IPS DF 6.9 (cell line): Measurements from ENCODE around the gene MND1.

Experiments used
- DNase-seq: peaks from one replicate; pipeline ENCODE4 v3.0.0-alpha.2; 2013; ENCODE audit warnings: low read depth, low spot score
- H3K27ac ChIP-seq: one replicate; pipeline ENCODE4 v1.5.1; 2013; ENCODE audit warnings: low read length, control low read depth
- H3K27me3 ChIP-seq: 2 replicates; pipeline ENCODE4 v1.6.1; 2013; ENCODE audit warnings: mild to moderate bottlenecking, low read length; ENCODE audit not compliant: control insufficient read depth, insufficient read depth
- H3K36me3 ChIP-seq: 2 replicates; pipeline ENCODE4 v1.6.1; 2013; ENCODE audit warnings: low read length; ENCODE audit not compliant: control insufficient read depth, insufficient read depth
- H3K4me1 ChIP-seq: 2 replicates; pipeline ENCODE4 v1.6.1; 2013; ENCODE audit warnings: low read length; ENCODE audit not compliant: control insufficient read depth, insufficient read depth
- H3K4me3 ChIP-seq: 2 replicates; pipeline ENCODE4 v1.5.1; 2013; ENCODE audit warnings: mild to moderate bottlenecking, low read length
- H3K9me3 ChIP-seq: 2 replicates; pipeline ENCODE4 v1.6.1; 2013; ENCODE audit warnings: low read length, inconsistent platforms; ENCODE audit not compliant: control insufficient read depth, insufficient read depth
- WGBS: extraction: QIAGEN DNeasy Blood & Tissue Kit; methylation state at CpG from one replicate; pipeline ENCODE4 v1.1.7; 2013; ENCODE audit warnings: mixed read lengths, missing lambda C conversion rate; ENCODE audit not compliant: insufficient read length, insufficient coverage; 5-methylcytosine and 5-hydroxymethylcytosine counted together

Gene MND1

GRCh38 chr4:153326513-153326912, 18.0 kb upstream of the MND1 start:
- H3K4me1 ChIP-seq = no peaks in the 10 kb centered on the region
- DNase-seq = no peak
- H3K27ac ChIP-seq = no peak overlapping the region
- no peaks in the 10 kb centered on the region for H3K9me3 ChIP-seq
- no CpG with 5 or more reads among the region's 11 CpGs for WGBS
- no peaks in the 10 kb centered on the region for H3K27me3 ChIP-seq
- H3K4me3 ChIP-seq = no peak overlapping the region
- H3K36me3 ChIP-seq = no peaks in the 10 kb centered on the region

- no CpG with 5 or more reads among the region's 1 CpG for WGBS
- Histone ChIP-seq H3K4me1 (no peaks in the 10 kb centered on the region), H3K27me3 (no peaks in the 10 kb centered on the region), H3K27ac (no peak overlapping the region), H3K4me3 (no peak overlapping the region), H3K36me3 (no peaks in the 10 kb centered on the region; the same call in 1 of the 2 replicates), H3K9me3 (no peaks in the 10 kb centered on the region)
- DNase-seq = no peak
These were observed 17.2 kb upstream of the MND1 start for GRCh38 chr4:153327247-153327646.

- Histone ChIP-seq H3K27ac (no peak overlapping the region), H3K27me3 (no peaks in the 10 kb centered on the region), H3K36me3 (no peaks in the 10 kb centered on the region; the same call in 1 of the 2 replicates), H3K9me3 (no peaks in the 10 kb centered on the region), H3K4me1 (no peaks in the 10 kb centered on the region), H3K4me3 (no peak overlapping the region)
- WGBS = no CpG with 5 or more reads among the region's 2 CpGs
- no peak for DNase-seq
These were observed 11.6 kb upstream of the MND1 start for GRCh38 chr4:153332936-153333335.

- Histone ChIP-seq H3K27ac (no peak overlapping the region), H3K27me3 (no peaks in the 10 kb centered on the region), H3K4me3 (no peak overlapping the region), H3K4me1 (no peaks in the 10 kb centered on the region), H3K9me3 (no peaks in the 10 kb centered on the region), H3K36me3 (no peaks in the 10 kb centered on the region; the same call in 1 of the 2 replicates)
- no peak for DNase-seq
These were observed 10.6 kb upstream of the MND1 start for GRCh38 chr4:153333874-153334273.

GRCh38 chr4:153335665-153336064, 8.8 kb upstream of the MND1 start:
- no CpG with 5 or more reads among the region's 4 CpGs for WGBS
- no peaks in the 10 kb centered on the region for H3K4me1 ChIP-seq
- no peaks in the 10 kb centered on the region; the same call in 1 of the 2 replicates for H3K36me3 ChIP-seq
- H3K4me3 ChIP-seq = no peak overlapping the region
- no peak overlapping the region for H3K27ac ChIP-seq
- no peak for DNase-seq
- H3K9me3 ChIP-seq = no peaks in the 10 kb centered on the region
- no peaks in the 10 kb centered on the region for H3K27me3 ChIP-seq

- Histone ChIP-seq H3K9me3 (no peaks in the 10 kb centered on the region), H3K4me1 (no peaks in the 10 kb centered on the region), H3K27me3 (no peaks in the 10 kb centered on the region), H3K4me3 (no peak overlapping the region), H3K36me3 (no peaks in the 10 kb centered on the region; the same call in 1 of the 2 replicates), H3K27ac (no peak overlapping the region)
- no peak for DNase-seq
- WGBS = no CpG with 5 or more reads among the region's 4 CpGs
These were observed 6.8 kb upstream of the MND1 start for GRCh38 chr4:153337686-153338085.

GRCh38 chr4:153341575-153342090, 2.9 kb upstream of the MND1 start:
- no peak for DNase-seq
- no peaks in the 10 kb centered on the region for H3K36me3 ChIP-seq
- no peaks in the 10 kb centered on the region for H3K27me3 ChIP-seq
- H3K9me3 ChIP-seq = no peaks in the 10 kb centered on the region
- no peak overlapping the region for H3K27ac ChIP-seq
- no peaks in the 10 kb centered on the region for H3K4me1 ChIP-seq
- no peak overlapping the region for H3K4me3 ChIP-seq
- WGBS = no CpG with 5 or more reads among the region's 5 CpGs

- no CpG with 5 or more reads among the region's 6 CpGs for WGBS
- H3K27ac ChIP-seq = no peak overlapping the region
- no peaks in the 10 kb centered on the region for H3K27me3 ChIP-seq
- no peaks in the 10 kb centered on the region for H3K4me1 ChIP-seq
- H3K9me3 ChIP-seq = no peaks in the 10 kb centered on the region
- no peaks in the 10 kb centered on the region for H3K36me3 ChIP-seq
- no peak for DNase-seq
- no peak overlapping the region for H3K4me3 ChIP-seq
These were observed 1.5 kb upstream of the MND1 start for GRCh38 chr4:153342751-153343552.

- H3K9me3 ChIP-seq = no peaks in the 10 kb centered on the region
- no peaks in the 10 kb centered on the region; the same call in 1 of the 2 replicates for H3K4me1 ChIP-seq
- H3K4me3 ChIP-seq = peak overlapping the region; percentile 43
- H3K27ac ChIP-seq = no peak overlapping the region
- WGBS = no CpG with 5 or more reads among the region's 44 CpGs
- DNase-seq = no peak
- H3K36me3 ChIP-seq = no peaks in the 10 kb centered on the region
- H3K27me3 ChIP-seq = no peaks in the 10 kb centered on the region
These were observed 809 bp downstream of the MND1 start for GRCh38 chr4:153345012-153345981.

GRCh38 chr4:153346031-153346430, 1.5 kb downstream of the MND1 start:
- Histone ChIP-seq H3K4me1 (no peaks in the 10 kb centered on the region; the same call in 1 of the 2 replicates), H3K9me3 (no peaks in the 10 kb centered on the region), H3K27ac (no peak overlapping the region), H3K27me3 (no peaks in the 10 kb centered on the region), H3K4me3 (no peak overlapping the region), H3K36me3 (no peaks in the 10 kb centered on the region)
- WGBS = 100% methylated on average over 1 of the region's 2 CpGs
- DNase-seq = no peak
